Activated CD8-positive, alpha-beta memory T cell treated with anti-CD3 and anti-CD28 coated beads, Interleukin-2, amount 50 U/mL, for 24 hours (primary cell): ENCODE results near the gene OXSR1.
"Not testable (repeated sequence)": the region's sequence is repeated elsewhere in the genome, so short reads cannot be mapped to it uniquely, and the experiment has no call there.

Experiments
- DNase-seq: peaks from one replicate; pipeline ENCODE4 v3.0.0-alpha.2; 2020; ENCODE audit errors: extremely low read depth

OXSR1 gene

GRCh38 chr3:38165722-38166387 lies 518 bp downstream of the OXSR1 start:
- no peak for DNase-seq

GRCh38 chr3:38167591-38167990 lies 2.3 kb downstream of the OXSR1 start:
- DNase-seq = no peak

- DNase-seq = no peak
Measured at GRCh38 chr3:38168151-38169026, 3.1 kb downstream of the OXSR1 start.

DNA sequence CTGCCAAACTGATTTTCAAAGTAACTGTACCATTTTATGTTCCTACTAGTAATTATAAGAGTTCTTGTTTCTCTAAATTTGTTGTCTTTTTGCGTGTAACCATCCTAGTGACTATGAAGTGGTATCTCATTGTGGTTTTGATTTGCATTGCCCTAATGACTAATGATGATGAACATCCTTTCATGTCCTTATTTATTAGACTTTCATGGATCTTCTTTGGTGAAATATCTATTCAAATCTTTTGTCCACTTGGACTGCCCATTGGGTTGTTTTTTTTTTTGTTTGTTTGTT lies 3.6 kb downstream of the OXSR1 start:
- no peak for DNase-seq

DNA sequence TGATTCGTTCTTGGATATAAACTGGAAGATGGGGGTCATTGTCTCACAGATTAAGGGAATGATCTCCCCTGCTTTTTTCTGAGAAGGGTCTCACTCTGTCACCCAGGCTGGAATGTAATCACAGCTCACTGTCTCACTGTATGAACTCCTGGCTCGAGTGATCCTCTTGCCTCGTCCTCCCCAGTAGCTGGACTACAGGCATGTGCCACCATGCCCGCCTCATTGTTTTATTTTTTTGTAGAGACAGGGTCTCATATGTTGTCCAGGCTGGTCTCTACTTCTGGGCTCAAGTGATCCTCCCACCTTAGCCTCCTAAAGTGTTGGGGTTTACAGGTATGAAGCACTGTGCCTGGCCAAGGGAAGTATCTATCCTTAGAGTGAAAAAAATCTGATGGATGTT lies 5.4 kb downstream of the OXSR1 start:
- DNase-seq = no peak

GRCh38 chr3:38171622-38172021 lies 6.3 kb downstream of the OXSR1 start:
- DNase-seq = no peak

DNA sequence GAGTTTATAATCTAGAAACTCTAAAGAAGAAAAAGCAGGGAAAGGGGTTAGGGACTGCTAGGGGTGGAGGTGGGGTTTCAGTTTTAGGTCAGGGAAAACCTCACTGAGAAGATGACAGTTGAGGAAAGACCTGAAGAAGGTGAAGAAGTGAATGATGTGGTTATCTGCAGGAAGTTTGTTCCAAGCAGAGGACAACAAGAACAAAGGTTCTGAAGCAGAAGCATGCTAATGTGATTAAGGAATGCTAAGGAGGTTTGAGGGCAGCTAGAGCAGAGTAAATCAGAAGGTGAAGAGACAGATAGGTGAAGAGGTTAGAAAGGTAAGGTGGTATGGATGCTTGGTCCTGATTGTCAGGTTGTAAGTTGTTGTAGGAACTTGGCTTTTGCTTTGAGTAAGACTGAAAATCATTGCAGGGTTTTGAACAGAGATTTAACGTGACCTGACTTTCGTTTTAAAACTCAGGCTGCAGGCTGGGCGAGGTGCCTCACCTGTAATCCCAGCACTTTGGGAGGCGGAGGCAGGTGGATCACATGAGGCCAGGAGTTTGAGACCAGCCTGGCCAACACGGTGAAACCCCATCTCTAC lies 8.6 kb downstream of the OXSR1 start:
- no peak for DNase-seq

DNA sequence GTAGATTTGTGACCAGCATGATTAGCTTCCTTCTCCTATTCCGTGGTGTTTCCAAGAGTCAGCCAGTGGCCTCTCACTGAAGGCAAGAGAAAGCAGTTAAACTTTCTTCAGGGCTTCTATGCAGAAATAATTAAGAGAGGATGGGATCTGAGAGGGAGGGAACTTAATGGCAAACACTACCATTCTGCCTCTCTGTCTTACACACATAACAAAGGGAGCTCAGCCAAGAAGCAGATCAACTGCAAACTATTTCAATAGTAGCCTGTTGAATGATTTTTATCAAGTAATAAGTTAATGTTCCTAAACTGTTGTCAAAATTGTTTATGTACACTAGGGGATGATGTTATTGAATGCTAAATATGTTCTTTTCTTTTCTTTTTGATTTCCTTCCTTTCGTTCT lies 11.8 kb downstream of the OXSR1 start:
- DNase-seq = no peak

DNA sequence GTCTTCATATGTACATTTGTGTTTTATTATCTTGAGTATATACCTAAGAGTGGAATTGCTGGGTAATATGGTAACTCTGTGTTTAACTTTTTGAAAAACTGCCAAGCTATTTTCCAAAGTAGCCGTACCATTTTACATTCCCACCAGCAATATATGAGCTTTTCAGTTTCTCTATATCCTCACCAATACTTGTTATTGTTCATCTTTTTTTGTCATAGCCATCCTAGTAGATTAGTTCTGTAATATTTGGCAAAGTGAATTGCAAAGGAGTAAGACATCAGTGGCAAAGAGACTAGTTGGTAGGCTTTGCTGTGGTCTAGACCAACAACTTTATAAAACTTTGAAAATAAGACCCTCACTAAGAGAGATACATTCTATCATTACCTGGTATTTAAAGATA lies 21.4 kb downstream of the OXSR1 start:
- DNase-seq = no peak

- no peak for DNase-seq
Measured at GRCh38 chr3:38190481-38190881, 25.1 kb downstream of the OXSR1 start.

GRCh38 chr3:38202931-38203330 lies 37.6 kb downstream of the OXSR1 start:
- not testable (repeated sequence) for DNase-seq

GRCh38 chr3:38203690-38204089 lies 38.4 kb downstream of the OXSR1 start:
- no peak for DNase-seq

DNA sequence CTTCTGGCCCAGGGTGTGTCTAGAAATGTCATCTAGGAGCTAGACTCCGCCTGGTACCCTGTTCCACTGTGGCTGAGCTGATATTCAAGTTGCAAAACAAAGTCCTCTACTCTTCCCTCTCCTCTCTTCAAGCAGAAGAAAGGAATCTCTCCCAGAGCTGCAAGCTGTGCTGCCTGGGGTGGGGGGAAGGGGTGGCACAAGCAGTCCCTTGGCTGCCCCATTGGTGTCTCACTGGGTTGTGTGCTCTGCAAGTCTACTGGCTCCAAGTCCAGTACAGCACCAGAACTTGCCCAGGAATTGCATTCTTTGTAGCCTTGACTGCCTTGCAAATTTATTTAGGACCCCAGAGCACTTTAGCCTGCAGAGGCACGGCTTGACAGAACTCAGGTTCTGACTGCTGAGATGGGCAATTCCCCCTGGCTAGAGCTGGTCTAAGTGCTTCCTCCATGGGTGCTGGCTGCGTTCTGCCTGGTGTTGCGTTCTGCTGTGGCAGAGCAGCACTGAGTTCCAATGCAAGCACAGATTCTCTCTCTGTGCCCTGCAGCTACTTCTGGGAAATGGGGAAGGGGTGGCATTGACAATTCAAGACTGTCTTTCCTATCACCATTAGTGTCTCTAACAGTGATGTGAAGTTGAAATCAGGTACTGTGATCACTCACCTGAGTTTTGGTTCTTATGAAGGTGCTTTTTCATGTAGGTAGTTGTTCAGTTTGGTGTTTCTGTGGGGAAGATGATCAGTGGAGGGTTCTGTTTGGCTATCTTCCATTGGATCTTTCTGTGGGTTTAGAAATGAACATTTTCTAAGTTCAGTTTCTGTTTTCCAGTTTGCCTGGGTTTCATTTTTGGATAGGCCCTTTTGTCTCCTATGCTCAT lies 39.5 kb downstream of the OXSR1 start:
- DNase-seq = no peak

DNA sequence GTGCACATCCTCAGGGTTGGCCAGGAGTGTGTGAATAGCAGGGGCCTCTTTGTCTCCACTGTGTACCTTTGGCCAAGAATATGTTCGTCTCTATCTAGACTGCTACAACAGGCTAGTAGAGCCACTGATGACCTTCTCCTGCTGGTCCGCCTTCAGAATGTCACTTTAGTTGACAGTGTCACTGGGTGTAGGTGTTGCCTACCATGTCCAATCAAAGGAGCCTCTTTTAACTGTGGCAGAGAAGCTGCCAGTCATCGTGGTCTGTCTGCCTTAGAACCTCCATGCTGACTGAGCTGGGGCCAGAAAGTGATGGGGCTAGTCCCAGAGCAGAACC lies 40.1 kb downstream of the OXSR1 start:
- DNase-seq = no peak

DNA sequence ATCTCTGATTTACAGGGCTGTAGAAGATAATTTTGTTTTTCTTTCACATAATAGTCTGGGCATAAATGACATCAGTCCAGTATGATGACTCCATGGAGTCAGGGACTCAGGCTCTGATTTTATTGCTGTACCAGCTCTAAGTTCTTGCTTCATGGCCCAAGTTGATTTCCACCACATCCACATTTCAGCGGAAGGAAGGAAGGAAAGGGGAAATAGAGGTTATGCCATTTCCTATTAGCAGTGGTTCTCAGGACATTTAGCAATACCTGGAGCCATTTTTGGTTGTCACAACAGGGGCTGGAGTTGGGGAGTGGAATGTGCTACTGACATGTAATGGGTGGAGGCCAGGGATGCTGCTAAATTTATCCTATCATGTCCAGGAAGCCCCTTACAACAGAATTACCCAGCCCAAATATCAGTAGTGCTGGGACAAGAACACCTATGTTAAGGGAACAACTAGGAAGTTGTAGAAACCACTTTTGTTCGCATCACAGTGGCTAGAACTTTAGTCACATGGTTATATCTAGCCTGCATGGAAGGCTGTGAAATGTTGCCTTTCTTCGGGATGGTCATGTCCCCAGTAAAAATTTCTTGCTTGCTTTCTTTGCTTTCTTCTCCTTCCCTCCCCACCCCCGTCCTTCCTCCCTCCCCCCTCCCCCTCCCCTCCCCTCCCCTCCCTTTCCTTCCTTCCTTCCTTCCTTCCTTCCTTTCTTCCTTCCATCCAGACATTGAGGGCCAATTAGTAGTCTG lies 42.1 kb downstream of the OXSR1 start:
- DNase-seq = no peak

DNA sequence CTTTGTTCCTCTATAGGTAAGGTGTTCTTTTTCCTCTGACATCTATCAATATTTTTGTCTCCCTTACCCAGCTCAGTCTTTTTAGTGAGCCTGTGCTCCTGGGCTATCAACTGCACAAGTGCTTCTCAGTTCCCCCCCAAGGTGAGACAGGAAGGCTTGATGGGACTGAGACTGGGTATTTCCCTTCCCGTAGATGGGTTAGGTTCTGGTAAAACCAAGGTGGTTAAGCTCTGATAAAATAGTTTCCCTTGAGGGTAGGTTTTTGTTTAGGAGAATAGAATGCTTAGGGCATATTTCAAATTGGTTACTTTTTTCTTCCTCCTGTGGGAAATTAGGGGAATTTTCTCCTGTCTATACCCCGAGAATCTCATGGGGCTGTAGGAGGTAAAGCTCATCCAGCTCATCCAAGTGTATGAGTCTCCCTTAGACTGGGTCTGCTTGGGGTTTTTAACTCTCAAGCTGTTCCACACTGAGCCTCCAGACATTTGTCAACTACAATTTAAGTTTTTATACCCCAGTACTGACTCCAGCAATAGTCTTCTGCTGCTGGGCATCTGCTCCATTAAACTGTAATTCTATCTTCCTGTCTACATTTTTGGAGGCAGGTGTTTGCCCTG lies 44.9 kb downstream of the OXSR1 start:
- DNase-seq = no peak

DNA sequence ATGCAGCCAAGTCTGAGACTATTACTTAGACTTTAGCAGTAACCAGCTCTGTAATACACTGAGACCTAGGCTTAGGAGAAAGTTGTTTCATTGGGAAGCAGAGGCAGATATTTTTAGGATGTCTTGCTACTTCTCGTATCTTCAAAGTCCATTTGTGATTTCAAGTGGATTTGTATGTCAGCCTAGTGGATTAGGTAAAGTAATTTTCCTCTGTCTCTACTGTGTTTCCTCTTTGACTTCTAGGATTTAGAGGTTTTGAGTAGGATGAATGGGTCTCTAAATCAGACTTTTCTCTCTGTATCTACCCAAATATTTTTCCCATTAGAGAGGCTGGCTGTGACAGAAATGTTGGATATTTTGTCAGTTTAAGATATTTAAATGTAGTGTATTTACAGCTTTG lies 46.8 kb downstream of the OXSR1 start:
- DNase-seq = no peak

- DNase-seq = no peak
Measured at GRCh38 chr3:38214560-38214959, 49.2 kb downstream of the OXSR1 start.

GRCh38 chr3:38219609-38220197 lies 54.4 kb downstream of the OXSR1 start:
- DNase-seq = no peak

GRCh38 chr3:38221005-38221404 lies 55.7 kb downstream of the OXSR1 start:
- DNase-seq = no peak
